HTERT RPE-1 (cell line): Measurements from ENCODE around the gene TNRC18.

Source experiments
- in situ Hi-C: fragments of 300-500 bp; cut with MboI; formaldehyde crosslinking; loops from 4 replicates; pipeline ENCODE4 v1.14.3; 2020; ENCODE audit warnings: low sequenced_read_pairs

Gene TNRC18

GRCh38 chr7:5429857-5430611 is 6.4 kb upstream of the TNRC18 start:
- in situ Hi-C loops = no loop called here

GRCh38 chr7:5429253-5429856 is 5.7 kb upstream of the TNRC18 start:
- in situ Hi-C loops = no loop called here

DNA sequence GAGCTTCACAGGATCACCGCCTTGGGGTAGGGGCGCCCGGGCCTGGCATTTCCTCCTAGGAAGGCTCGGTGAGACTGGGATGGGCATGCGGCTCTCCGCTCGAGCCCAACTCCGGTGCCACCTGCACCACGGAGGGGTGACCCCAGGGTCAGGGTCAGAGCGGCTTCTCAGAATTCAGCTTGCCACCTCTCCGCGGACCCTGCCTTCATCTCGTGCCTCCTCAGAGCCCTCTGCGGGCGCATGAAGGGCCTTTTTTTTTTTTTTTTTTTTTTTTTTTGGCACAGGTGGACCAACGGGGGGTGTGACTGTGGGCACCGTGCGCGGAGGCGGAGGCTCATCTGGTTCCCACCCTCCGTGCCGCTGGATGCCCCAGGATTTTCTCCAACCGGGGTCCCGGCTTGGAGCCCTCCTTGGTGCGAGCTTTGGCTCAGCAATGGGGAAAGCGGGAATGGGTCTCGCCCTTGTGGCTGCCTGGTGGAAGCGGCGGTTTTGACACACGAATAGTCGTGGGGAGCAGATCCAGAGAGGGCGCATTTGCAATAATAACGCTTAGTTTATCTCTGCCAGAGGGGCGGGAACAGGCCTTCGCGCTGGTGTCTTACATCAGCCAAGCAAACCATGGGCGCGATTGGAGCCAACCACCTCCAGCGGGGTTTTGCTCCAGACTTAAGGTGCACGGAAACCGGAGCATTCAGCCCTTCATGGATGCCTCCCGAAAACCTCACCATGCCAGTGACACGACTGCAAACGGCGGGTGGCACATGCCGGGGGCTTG is 5.0 kb upstream of the TNRC18 start:
- in situ Hi-C loops = no loop called here

- in situ Hi-C loops = no loop called here
Measured at GRCh38 chr7:5426226-5426475, 2.5 kb upstream of the TNRC18 start.

- in situ Hi-C loops = no loop called here
Measured at GRCh38 chr7:5425507-5426225, 2.0 kb upstream of the TNRC18 start.

GRCh38 chr7:5424749-5425506 is 1.3 kb upstream of the TNRC18 start:
- in situ Hi-C loops = no loop called here

- in situ Hi-C loops = no loop called here
Measured at GRCh38 chr7:5423976-5424748, 528 bp upstream of the TNRC18 start.

DNA sequence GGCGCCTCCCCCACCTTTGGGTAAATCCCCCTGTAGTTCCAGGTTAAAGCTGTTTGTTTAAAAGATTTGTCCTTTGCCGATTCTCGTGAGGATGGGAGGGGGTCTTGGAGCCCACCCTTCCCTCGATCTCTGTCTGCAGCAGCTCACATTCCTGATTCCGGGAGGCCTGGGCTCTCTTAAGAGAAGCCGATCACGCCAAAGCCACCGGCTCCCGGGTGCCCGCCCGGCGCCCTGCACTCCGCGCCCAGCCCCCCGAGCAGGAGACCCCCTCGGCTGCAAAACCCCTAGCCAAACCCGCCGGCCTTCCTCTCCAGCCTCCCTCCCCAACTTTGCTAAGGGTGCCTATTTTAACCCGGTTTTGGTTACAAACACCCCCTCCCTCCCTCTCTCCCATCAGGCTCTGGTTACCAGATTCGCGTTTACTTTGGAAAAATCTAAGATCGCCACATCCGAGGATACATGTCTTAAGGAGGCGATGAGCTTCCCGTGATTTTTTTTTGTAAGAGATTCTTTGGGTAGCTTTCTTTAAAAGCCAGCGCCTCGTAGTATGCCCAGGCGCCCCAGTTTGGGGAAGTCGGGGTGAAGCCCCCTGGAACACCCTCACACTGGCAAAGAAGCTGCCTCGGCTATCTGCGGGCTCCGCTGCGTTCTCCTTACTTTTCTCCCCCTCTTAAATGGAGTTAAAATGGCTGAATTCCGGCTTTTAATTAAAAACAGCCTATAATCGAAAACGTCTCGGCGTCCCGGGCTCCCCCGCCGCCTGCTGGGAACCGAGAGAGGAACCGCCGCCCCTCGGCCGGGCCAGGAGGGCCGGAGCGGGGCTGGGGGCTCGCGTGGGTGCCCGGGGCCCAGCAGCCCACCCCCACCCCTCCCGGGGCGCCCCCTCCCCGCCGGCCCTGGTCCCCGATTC is 983 bp downstream of the TNRC18 start:
- in situ Hi-C loops = no loop called here

- in situ Hi-C loops = no loop called here
Measured at GRCh38 chr7:5421714-5422395, 1.8 kb downstream of the TNRC18 start.

GRCh38 chr7:5420881-5421713 is 2.5 kb downstream of the TNRC18 start:
- in situ Hi-C loops = no loop called here

DNA sequence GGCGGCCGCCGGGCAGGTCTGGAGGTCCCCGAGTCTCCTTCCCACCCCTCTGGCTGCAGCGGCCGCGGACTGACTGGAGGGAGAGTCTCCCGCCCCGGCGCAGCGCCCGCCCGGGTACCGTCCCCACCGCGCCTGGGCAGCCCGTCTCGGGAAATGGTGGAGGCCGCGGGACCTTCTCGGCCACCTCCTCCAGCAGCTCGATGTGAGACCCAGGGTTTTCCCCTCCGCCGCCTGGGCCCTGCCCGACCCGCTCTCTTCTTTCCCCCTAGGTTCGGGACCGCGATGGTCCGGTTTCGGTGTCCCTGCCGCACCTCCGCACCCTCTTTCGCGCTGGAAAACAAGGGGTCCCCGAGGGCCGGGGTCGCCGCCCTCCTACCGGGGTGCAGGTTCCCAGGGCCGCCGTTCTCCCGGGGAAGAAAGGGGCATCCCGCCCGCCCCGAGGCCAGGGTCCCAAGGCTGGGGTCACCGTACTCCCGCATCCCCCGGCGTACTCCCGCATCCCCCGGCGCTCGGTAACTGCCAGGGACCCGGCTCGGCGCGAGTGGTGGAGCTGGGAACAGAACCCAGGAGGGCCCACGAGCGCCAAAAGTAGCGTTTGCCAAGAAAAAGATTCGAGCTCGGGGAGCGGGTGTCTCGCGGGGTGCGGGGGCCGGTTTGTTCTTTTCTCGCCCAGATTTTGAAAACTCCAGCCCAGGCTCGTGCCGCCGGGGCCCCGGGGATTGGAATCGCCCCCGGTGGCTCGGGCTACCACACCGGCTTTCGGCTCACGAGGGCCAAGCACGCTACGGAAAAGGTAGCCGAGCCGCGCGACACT is 3.4 kb downstream of the TNRC18 start:
- in situ Hi-C loops = no loop called here

GRCh38 chr7:5419539-5420066 is 4.0 kb downstream of the TNRC18 start:
- in situ Hi-C loops = no loop called here

- in situ Hi-C loops = no loop called here
Measured at GRCh38 chr7:5418285-5418582, 5.4 kb downstream of the TNRC18 start.

DNA sequence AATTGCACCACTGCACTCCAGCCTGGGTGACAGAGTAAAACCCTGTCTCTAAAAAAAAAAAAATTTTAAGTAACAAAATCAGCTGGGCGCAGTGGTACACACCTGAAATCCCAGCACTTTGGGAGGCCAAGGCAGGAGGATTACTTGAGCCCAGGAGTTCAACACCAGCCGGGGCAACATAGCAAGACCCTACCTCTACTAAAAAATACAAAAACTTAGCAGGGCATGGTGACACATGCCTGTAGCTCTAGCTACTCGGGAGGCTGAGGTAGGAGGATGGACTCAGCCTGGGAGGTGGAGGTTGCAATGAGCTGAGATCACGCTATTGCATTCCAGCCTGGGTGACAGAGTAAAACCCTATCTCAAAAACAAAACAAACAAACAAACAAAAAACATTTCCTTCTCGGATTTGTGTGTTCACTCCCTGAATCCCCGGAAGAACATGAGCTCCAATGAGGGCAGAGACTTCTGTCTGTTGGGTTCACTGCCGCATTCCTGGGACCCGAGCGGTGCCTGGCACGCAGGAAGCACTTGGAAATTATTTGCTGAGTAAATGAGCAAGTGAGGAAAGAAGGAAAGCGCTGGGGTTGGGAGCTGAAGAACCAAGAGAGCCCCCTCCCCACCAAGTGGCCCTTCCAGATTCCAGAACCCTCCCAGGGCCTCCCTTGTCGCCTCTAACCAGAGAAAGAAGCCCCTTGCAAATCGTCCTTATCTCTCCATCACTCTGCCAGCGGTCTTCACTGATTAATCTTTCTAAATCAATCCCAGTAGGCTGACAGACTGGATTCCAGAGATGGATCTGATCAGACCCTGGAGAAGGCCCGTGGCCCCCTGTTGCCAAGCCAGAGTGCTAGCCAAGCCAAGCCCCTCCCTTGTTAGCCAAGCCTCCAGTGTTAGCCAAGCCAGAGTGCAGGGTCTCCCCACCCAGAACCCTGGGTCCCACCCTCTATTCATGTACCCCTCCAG is 6.2 kb downstream of the TNRC18 start:
- in situ Hi-C loops = no loop called here

DNA sequence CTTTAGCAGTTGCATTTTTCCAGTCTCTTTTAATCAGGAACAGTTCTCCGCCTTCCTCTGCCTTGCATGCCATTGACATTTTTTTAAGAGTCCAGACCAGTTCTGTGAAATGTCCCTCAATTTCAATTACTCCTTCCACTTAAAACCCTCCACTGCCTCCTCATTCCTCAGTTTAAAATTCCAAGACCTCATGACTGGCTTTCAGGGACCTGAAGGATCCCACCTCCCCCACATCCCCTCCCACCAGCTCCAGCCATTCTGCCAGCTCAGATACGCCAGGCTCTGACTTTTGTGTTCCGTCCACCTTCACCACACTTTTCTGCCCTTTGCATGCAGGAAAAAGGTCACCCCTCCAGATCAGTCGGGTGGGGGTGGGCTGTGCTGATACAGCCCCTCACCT is 8.7 kb downstream of the TNRC18 start:
- in situ Hi-C loops = no loop called here

- in situ Hi-C loops = no loop called here
Measured at GRCh38 chr7:5413449-5413786, 10.2 kb downstream of the TNRC18 start.
